ENCODE data around the gene NPY2R. TPM values are rescaled to one million over a fixed set of nuclear protein-coding genes. Genes with fewer than 3 reads are reported as not detected.
A peak's percentile ranks its signal among the peaks of the same experiment; 100 is the strongest.

NPY2R gene
- total and polyA plus RNA-seq, 2 of the 13 experiments (the other 11 are each of a cell fraction or from before 2014, with no cell fraction given): not detected

DNA sequence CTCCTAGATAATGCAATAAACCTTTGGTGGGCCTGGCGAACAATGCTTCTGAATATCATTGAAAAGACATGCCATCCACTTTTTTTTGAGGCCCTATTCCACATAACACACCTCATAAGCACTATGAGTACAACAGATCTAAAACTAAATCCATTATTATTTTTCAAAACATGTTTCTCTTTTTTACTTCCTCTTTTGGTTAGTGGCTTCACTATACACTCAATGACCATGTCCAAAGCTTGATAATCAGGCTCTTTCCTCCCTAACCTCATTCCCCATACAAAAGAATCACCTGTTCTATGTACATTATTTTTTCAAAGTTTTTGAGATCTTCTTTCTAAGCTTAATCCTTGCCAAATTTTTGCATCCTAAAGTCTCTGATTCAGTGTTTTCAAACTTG lies 20.4 kb upstream of the NPY2R start:
- CTCF ChIA-PET (ENCODE audit: low intra/inter-chr PET ratio, low total read pairs): no interaction called here
- no peaks in the 10 kb centered on the region for H3K27me3 ChIP-seq (ENCODE audit: control insufficient read depth in 1 of 2, insufficient read depth in 2 of 2, low read length in 2 of 2)

DNA sequence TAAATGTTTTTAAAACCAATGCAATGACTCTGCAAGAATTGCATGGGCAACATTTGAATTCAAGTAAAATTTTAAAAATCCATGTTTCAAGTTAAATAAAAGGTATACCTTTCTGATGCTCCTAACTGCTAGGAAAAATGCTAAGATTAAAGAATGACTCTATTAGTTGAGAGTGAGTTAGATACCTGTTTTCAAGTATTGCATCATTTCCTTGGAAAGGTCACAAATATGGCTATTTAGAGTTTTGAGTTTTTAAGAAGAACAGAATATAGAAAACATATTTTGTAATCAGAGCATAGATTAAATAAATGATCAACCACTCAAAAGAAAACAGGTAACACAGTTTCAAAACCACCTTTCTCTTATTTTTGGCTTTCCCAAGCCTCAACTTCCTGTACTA lies 18.3 kb upstream of the NPY2R start:
- Histone ChIP-seq H3K9ac (ENCODE audit: insufficient read depth, low read depth, low read length) (no peak overlapping the region), H3K9me3 (ENCODE audit: low read length) (no peaks in the 10 kb centered on the region), H2AFZ (ENCODE audit: low read length) (no peak overlapping the region), H3K36me3 (replicated peaks in 1 of 2; ENCODE audit: control insufficient read depth in 1 of 2, insufficient read depth in 2 of 2, low read length in 2 of 2) (no peaks in the 10 kb centered on the region), H3K4me2 (ENCODE audit: low read depth, low read length) (no peak overlapping the region), H3K4me3 (replicated peaks in 1 of 3; ENCODE audit: insufficient read depth in 1 of 3, low read depth in 2 of 3, low read length in 3 of 3) (no peak overlapping the region), H3K27ac (ENCODE audit: extremely low read length, insufficient read depth, low read length) (no peak overlapping the region), H3K4me1 (ENCODE audit: insufficient read depth, low read length) (no peaks in the 10 kb centered on the region), H3K79me2 (ENCODE audit: insufficient read depth, low read length) (no peaks in the 10 kb centered on the region), H3K27me3 (ENCODE audit: control insufficient read depth in 1 of 2, insufficient read depth in 2 of 2, low read length in 2 of 2) (no peaks in the 10 kb centered on the region), H4K20me1 (ENCODE audit: insufficient read depth, low read length) (no peaks in the 10 kb centered on the region)
- FAIRE-seq (no peak), ATAC-seq (no peak), DNase-seq (ENCODE audit: low spot score) (no peak)
- in situ Hi-C loops (cut with HindIII; ENCODE audit: extremely low pct_ligation_motif_present, low pct_unique_long_range_greater_than_20kb): no loop called here
- no peak for TF ChIP-seq ETV5 (CRISPR knock-in tag; IDR thresholded peaks at IDR 0.05; ENCODE audit: borderline replicate concordance)
- peak; percentile 17; the same call in 1 of the 2 replicates for TF ChIP-seq CEBPB (IDR thresholded peaks at IDR 0.05; ENCODE audit: borderline replicate concordance, low read depth, low read length)
- TF ChIP-seq PCBP2 (optimal IDR thresholded peaks at IDR 0.05; ENCODE audit: low read depth, low read length, poor library complexity, severe bottlenecking): no peak
- peak; percentile 57 for TF ChIP-seq ATF7 (IDR thresholded peaks at IDR 0.05)
- TF ChIP-seq ATF7 (CRISPR knock-in tag; IDR thresholded peaks at IDR 0.05): no peak
- no peak for TF ChIP-seq ZSCAN31 (CRISPR knock-in tag; IDR thresholded peaks at IDR 0.05; ENCODE audit: low read depth)
- ChIA-PET POLR2A (no interaction called here), CTCF (ENCODE audit: low intra/inter-chr PET ratio, low total read pairs) (no interaction called here)
- no TSS peak for BruUV-seq (replicated peaks)
- intact Hi-C loops (cut with micrococcal nuclease; ENCODE audit: unreplicated experiment): no loop called here

More for the DNA sequence above, 20.4 kb upstream of the NPY2R start:
- H3K4me1 ChIP-seq (ENCODE audit: insufficient read depth, low read length): no peaks in the 10 kb centered on the region
- intact Hi-C loops (cut with micrococcal nuclease; ENCODE audit: unreplicated experiment): no loop called here
- BruUV-seq (replicated peaks): no TSS peak
- TF ChIP-seq, protein P1, sequence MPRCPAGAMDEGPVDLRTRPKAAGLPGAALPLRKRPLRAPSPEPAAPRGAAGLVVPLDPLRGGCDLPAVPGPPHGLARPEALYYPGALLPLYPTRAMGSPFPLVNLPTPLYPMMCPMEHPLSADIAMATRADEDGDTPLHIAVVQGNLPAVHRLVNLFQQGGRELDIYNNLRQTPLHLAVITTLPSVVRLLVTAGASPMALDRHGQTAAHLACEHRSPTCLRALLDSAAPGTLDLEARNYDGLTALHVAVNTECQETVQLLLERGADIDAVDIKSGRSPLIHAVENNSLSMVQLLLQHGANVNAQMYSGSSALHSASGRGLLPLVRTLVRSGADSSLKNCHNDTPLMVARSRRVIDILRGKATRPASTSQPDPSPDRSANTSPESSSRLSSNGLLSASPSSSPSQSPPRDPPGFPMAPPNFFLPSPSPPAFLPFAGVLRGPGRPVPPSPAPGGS (CRISPR knock-in tag; IDR thresholded peaks at IDR 0.05): no peak
- no peak overlapping the region for H3K27ac ChIP-seq (ENCODE audit: extremely low read length, insufficient read depth, low read length)
- H3K9me3 ChIP-seq (ENCODE audit: low read length): no peaks in the 10 kb centered on the region
- WGBS (ENCODE audit: low lambda C conversion rate): 0% methylated on average over 1 of the region's 1 CpG
- no peaks in the 10 kb centered on the region for H4K20me1 ChIP-seq (ENCODE audit: insufficient read depth, low read length)
- no peak overlapping the region for H3K4me2 ChIP-seq (ENCODE audit: low read depth, low read length)
- H3K4me3 ChIP-seq (replicated peaks in 1 of 3; ENCODE audit: insufficient read depth in 1 of 3, low read depth in 2 of 3, low read length in 3 of 3): no peak overlapping the region
- H3K79me2 ChIP-seq (ENCODE audit: insufficient read depth, low read length): no peaks in the 10 kb centered on the region
- H3K36me3 ChIP-seq (replicated peaks in 1 of 2; ENCODE audit: control insufficient read depth in 1 of 2, insufficient read depth in 2 of 2, low read length in 2 of 2): no peaks in the 10 kb centered on the region
- DNase-seq (ENCODE audit: low spot score) (no peak), ATAC-seq (no peak), FAIRE-seq (no peak)
- in situ Hi-C loops (cut with HindIII; ENCODE audit: extremely low pct_ligation_motif_present, low pct_unique_long_range_greater_than_20kb): no loop called here
- POLR2A ChIA-PET: no interaction called here
- no peak overlapping the region for H2AFZ ChIP-seq (ENCODE audit: low read length)
- no peak overlapping the region for H3K9ac ChIP-seq (ENCODE audit: insufficient read depth, low read depth, low read length)
